ENCODE data around the gene BST2.
"Not testable (repeated sequence)": the region's sequence is repeated elsewhere in the genome, so short reads cannot be mapped to it uniquely, and the experiment has no call there.

BST2 gene

DNA sequence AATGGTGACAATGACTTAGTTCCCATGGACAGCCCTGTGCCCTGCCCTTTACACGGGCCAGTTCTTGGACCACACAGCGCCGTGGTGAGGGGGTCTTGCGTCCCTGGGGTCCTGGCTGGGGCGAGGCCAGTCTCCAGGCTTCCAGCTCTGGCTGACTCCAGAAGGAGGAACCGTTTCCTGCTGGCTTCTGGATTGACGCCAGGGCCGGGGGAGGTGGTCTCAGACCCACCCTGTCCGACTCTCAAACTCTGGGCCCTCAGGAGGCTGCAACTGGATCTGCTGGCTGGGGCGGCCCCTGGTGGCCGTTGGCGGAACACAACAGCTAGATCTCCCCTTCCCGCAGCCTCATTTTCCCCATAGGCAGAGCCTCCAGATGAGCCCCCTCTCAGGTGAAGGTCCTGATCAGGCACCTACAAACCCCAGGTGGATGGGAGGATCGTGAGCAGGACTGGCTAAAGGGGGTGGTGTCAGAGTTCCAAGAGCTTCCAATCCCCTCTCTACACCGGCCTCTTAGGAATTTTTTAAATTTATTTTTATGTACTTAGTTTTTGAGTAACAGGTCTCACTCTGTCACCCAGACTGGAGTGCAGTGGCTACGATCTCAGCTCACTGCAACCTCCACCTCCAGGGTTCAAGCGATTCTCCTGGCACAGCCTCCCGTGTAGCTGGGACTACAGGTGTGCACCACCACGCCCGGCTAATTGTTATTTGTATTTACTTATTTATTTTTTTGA lies 19.4 kb downstream of the BST2 start:
- peak in 1 of 2 donors; percentile 71 for DNase-seq

DNA sequence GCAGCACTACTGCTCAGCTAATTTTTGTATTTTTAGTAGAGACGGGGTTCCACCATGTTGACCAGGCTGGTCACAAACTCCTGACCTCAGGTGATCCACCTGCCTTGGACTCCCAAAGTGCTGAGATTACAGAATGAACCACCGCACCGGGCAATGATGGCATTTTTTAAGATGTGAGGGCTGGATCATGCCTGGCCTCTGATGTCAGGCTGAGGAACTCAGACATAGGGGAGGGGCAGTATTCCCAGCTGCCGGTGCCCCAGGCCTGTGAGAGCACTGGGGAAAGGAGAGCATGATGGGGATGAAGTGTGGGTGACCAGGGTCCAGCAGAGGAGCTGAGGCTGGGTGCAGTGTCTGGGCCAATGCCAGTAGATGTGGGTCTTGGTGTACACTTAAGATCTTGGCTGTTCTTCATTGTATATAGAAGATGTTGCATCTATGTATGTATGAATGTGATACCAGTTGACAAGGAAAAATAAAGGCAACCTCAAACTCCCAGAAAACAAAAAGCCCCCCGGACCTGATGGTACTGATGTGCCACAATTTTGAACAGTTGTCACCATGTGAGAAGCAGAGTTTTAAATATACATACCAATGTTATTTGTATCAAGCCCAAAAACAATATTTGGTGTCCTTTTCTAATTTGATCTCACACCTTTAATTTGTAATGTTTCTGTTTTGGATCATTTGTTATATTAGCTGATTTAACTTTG lies 24.8 kb downstream of the BST2 start:
- no peak for DNase-seq

DNA sequence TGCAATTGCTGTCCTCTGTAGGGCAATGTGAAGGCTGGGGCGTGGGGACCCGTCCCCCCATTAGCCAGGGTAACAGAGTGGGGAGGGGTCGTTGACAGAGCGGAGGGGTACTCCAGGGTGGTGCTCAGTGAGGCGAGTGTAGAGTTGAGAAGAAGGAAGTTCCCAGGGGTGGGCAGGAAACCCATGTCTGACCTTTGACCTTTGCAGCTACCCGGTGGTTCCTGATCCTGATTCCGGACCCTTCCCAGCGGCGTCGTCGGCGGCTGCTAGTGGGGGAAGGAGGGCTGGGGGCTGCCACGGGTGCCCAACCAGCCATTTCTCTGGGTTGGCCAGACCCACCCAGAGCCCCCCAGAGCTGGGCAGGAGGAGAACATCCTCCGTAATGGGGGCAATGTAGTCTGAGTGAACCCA lies 26.2 kb downstream of the BST2 start:
- DNase-seq, result no peak

DNA sequence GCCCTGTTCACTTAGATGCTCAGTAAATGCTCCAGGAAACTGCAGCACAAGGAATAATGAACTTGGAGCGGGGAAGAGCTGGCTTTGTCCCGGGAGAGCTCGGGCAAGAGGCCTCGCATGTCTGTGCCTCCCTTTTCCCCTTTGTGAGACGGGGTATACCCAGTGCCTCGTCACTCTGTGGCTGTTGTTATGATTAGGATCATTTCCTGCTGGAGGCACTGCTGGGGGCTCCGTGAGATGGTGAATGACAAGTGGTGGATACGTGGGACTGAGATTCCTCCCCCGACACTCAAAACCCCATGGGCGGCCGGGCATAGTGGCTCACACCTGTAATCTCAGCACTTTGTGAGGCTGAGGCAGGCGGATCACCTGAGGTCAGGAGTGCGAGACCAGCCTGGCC lies 27.2 kb downstream of the BST2 start:
- no peak for DNase-seq

DNA sequence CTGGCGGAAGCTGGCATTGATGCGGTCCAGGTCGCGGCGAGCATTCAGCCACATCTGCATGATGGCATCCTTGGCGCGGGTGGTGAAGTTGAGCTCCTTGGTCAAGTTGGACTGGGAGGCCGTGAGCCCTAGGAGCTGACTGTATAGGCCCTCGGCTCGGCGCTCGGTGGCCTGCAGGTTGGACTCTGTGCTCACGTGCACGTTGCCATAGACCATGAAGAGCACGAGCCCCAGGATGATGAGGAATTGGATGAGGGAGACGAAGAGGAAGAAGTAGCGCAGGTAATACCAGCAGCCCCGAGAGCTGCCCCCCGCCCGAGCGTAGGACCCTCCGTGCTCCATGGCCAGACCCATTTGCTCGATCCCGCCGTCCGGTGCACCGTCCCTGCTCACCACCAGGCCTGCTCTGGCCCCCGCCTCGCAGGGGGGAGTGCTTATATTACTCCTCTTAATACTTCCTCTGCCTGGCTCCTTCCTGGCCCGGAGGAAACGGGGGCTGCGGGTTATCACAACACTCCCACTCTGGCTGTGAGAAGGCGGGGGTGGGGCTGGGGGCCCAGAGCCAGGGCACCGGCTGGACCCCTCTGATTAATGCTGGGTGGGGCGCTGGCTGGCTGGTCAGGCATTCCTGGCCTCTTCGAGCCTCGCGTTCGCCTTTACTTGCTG lies 28.4 kb downstream of the BST2 start, which contains the start of gene PLVAP:
Gene PLVAP (minus strand): TSS at position 408 of the 666 bp plus-strand sequence. CDS start 54 bp downstream, at position 354.
- DNase-seq, result no peak

DNA sequence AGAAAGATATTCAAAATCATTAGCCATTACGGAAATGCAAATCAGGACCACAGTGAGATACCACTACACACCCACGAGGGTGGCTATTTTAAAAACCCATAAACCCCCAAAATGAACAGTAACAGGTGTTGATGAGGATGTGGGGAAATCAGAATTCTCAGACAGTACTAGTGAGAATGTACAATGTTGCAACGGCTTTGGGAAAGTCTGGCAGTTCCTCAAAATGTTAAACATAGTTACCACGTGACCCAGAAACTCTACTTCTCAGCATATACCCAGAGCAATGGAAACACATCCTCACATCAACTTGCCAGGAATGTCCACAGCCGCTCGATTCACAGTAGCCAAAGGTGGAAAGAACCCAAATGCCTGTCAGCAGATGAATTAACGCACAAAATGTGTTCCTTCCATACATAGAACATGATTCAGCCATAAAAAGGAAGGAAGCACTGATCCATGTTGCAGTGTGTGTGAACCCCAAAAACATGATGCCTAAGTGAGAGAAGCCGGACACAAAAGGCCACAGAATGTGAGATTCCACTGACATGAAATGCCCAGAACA lies 35.3 kb downstream of the BST2 start:
- DNase-seq, result peak; percentile 87 to 92

DNA sequence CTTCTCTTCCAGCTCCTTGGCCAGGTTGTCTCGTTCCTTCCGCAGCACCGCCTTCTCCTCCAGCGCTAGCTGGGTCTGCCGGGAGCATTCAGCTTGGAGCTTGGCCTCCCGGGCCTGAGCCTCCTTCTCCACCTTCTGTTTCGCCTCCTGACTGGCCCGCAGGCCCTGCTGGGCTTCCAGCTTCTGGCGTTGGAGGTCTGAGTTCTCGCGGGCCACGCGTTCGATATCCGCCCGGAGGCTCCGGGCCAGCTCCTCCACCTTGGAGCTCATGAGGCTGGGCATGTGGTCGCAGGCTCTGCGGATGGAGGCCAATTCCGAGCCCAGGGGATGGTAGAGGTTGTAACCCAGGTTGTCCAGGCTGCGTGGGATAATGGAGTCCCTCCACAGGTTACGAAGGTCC lies 40.1 kb downstream of the BST2 start:
- DNase-seq, result no peak

DNA sequence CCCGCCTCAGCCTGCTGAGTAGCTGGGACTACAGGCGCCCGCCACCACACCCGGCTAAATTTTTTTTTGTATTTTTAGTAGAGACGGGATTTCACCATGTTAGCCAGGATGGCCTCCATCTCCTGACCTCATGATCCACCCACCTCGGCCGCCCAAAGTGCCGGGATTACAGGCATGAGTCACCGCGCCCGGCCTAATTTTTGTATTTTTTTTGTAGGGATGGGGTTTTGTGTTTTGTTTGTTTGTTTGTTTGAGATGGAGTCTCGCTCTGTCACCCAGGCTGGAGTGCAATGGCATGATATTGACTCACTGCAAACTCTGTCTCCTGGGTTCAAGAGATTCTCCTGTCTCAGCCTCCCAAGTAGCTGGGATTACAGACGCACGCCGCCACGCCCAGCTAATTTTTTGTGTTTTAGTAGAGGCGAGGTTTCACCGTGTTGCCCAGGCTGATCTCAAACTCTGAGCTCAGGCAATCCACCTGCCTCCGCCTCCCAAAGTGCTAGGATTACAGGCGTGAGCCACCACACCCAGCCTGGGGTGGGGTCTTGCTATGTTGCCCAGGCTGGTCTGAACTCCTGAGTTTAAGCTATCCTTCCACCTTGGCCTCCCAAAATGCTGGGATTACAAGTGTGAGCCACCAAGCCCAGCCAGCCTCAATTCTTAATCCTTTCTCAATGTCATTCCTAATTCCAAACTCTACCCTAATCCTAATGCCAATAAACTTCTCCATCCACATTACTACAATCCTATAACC lies 41.4 kb downstream of the BST2 start:
- DNase-seq, result not testable (repeated sequence)

DNA sequence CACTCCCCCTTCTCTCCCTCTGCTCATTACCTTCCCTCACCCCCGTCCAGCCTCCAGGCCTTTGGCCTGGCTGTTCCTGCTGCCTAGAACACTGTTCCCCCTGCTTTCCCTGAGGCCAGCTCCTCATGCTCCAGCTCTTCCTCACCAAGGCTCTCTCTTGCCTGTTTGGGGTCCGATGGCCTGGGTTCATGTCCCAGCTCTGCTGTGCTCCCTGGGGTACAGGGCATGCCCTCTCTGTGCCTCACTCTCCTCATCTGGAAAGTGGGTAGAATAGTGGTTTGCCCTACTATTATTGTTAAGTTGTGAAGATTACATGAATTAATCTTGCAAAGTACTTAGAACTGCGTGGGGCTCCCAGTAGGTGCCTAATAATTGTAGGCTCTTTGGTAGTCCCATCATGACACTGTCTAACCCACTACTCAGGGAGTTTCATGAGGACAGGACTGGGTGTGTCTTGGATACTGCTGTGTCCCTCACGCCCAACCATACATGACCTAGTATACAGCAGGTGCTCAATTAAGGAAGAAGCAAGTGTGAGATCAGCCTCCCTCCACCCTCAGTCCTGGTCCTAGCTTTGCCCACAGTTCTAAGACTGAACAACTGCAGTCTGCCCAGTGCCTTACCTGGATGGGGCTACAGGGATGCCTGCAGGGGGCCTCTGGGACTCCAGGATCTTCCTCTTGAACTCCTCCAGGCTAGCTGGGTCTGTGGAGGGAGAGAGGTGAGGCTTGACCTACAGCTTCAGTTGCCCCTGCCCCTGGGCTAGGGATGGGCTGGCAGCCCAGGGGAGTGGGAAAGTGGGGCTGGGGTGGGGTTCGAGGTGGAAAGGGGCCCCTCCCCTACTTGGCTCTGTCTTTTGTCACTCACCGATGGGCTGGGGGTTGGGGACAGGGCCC lies 45.3 kb downstream of the BST2 start:
- no peak for DNase-seq

DNA sequence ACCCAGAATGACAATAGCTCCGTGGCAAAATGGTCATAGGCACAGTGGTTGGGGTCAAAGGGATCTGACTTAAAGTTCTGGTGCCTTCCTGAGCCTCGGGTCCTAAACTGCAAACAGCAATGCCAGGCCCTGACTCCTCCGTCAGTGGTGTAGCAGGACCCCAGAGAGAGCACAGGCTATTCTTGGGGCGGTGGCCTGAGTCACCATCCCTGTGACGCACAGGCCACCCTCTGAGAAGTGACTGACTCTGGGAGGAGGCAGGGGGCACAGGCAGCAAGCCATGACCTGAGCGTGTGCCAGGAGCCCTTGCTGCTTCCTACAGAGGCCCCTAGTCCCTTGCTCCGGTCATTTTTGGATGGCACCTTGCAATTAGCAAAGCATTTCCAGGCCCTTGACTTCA lies 47.0 kb downstream of the BST2 start:
- no peak for DNase-seq

DNA sequence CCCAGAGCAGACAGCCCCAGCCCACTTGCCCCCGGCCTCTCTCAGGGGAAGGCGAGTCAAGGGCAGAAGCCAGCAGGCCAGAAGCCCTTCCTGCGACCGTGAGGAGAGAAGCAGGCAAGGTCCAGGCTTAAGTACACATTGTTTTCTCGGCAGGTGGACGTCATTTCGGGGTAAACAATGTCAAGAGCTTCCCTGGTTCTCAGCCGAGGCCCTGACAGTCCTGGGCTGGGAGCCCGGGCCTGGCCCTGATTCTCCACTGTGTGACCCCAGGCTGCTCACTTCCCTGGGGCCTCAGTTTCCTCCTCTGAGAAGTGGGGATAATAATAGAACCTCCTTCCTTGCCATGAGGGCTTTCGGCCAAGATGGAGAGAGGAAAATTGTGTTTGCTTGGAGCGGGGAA lies 47.7 kb downstream of the BST2 start:
- DNase-seq, result no peak

DNA sequence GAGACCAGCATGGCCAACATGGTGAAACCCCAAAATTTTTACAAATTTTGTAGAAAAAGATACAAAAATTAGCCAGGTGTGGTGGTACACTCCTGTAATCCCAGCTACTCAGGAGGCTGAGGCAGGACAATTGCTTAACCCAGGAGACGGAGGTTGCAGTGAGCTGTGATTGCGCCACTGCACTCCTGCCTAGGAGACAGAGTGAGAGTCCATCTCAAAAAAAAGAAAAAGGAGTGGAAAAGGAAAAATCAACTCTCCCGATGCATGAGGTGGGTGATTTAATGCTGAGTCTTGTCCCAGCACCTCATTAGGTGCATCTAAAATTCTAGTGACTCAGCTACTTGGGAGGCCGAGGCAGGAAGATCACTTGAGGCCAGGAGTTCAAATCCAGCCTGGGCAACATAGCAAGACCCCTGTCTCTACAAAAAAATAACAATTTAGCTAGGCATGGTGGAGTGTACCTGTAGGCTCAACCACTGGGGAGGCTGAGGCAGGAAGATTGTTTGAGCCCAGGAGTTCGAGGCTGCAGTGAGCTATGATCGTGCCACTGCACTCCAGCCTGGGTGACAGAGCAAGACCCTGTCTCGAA lies 48.3 kb downstream of the BST2 start:
- no peak for DNase-seq

DNA sequence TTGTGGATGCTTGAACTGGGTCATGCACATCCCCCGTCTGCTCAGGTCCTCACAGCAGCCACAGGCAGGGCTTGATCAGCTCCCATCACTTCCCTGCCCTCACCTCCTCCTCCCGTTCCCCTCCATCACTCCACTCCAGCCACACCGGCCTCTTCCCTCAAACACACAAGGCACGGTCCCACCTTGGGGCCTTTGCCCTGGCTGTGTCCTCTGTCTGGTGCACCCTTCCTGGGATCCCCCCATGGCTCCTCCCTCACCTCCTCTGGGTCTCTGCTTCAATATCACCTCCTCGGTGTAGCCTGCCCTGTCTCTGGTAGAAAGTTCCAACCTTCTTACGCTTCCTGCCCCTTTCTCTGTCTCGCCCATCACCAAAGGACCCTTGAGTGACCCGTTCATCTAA lies 52.0 kb downstream of the BST2 start:
- DNase-seq, result no peak

All from inflammatory macrophage treated with lipopolysaccharide for 1 hour (primary cell).